ENCODE results near the gene EPN2.
"Not testable (repeated sequence)": the region's sequence is repeated elsewhere in the genome, so short reads cannot be mapped to it uniquely, and the experiment has no call there.

The EPN2 gene

GRCh38 chr17:19273731-19274130, 36.6 kb downstream of the EPN2 start:
- TF ChIP-seq CTCF (conservative IDR thresholded peaks at IDR 0.05; ENCODE audit: control insufficient read depth, insufficient read depth, low read depth, low read length): no peak
- H3K4me3 ChIP-seq (ENCODE audit: control insufficient read depth, low read depth, low read length): no peak overlapping the region
- DNase-seq (ENCODE audit: low read depth): no peak

GRCh38 chr17:19274893-19275292, 37.7 kb downstream of the EPN2 start:
- H3K4me3 ChIP-seq (ENCODE audit: control insufficient read depth, low read depth, low read length): no peak overlapping the region
- no peak for TF ChIP-seq CTCF (conservative IDR thresholded peaks at IDR 0.05; ENCODE audit: control insufficient read depth, insufficient read depth, low read depth, low read length)
- peak; percentile 35 for DNase-seq (ENCODE audit: low read depth)

- no peak for TF ChIP-seq CTCF (conservative IDR thresholded peaks at IDR 0.05; ENCODE audit: control insufficient read depth, insufficient read depth, low read depth, low read length)
- H3K4me3 ChIP-seq (ENCODE audit: control insufficient read depth, low read depth, low read length): no peak overlapping the region
- DNase-seq (ENCODE audit: low read depth): peak; percentile 24
These were observed 38.4 kb downstream of the EPN2 start for GRCh38 chr17:19275457-19276127.

GRCh38 chr17:19278284-19278683, 41.1 kb downstream of the EPN2 start:
- H3K4me3 ChIP-seq (ENCODE audit: control insufficient read depth, low read depth, low read length); DNase-seq (ENCODE audit: low read depth): not testable (repeated sequence)

GRCh38 chr17:19278729-19279128, 41.6 kb downstream of the EPN2 start:
- no peak for DNase-seq (ENCODE audit: low read depth)
- no peak overlapping the region for H3K4me3 ChIP-seq (ENCODE audit: control insufficient read depth, low read depth, low read length)
- no peak for TF ChIP-seq CTCF (conservative IDR thresholded peaks at IDR 0.05; ENCODE audit: control insufficient read depth, insufficient read depth, low read depth, low read length)

GRCh38 chr17:19281161-19281560, 44.0 kb downstream of the EPN2 start:
- H3K4me3 ChIP-seq (ENCODE audit: control insufficient read depth, low read depth, low read length): no peak overlapping the region
- TF ChIP-seq CTCF (conservative IDR thresholded peaks at IDR 0.05; ENCODE audit: control insufficient read depth, insufficient read depth, low read depth, low read length): no peak
- DNase-seq (ENCODE audit: low read depth): peak; percentile 41

GRCh38 chr17:19284005-19284959, 47.1 kb downstream of the EPN2 start:
- no peak for DNase-seq (ENCODE audit: low read depth)
- no peak for TF ChIP-seq CTCF (conservative IDR thresholded peaks at IDR 0.05; ENCODE audit: control insufficient read depth, insufficient read depth, low read depth, low read length)
- H3K4me3 ChIP-seq (ENCODE audit: control insufficient read depth, low read depth, low read length): no peak overlapping the region
